HG02763 (cell line): ENCODE results near the gene C1QTNF1.

Source experiments
- ATAC-seq: cut with Tn5 transposase; IDR thresholded peaks from one replicate; pipeline ENCODE4 v1.9.1; 2021; ENCODE audit warnings: mild to moderate bottlenecking, moderate library complexity; ENCODE audit not compliant: unreplicated experiment

Gene C1QTNF1

GRCh38 chr17:79090443-79091225, 66.7 kb downstream of the C1QTNF1 start:
- ATAC-seq: no peak

GRCh38 chr17:79091226-79091670, 67.3 kb downstream of the C1QTNF1 start:
- ATAC-seq: no peak

GRCh38 chr17:79092567-79092966, 68.6 kb downstream of the C1QTNF1 start:
- no peak for ATAC-seq

GRCh38 chr17:79093270-79093669, 69.3 kb downstream of the C1QTNF1 start:
- no peak for ATAC-seq

- no peak for ATAC-seq
Observed at GRCh38 chr17:79094261-79094660, 70.3 kb downstream of the C1QTNF1 start.

- ATAC-seq: no peak
Observed at GRCh38 chr17:79095345-79096055, 71.5 kb downstream of the C1QTNF1 start.

- ATAC-seq: no peak
Observed at GRCh38 chr17:79096477-79096876, 72.5 kb downstream of the C1QTNF1 start.

- no peak for ATAC-seq
Observed at GRCh38 chr17:79097226-79098055, 73.5 kb downstream of the C1QTNF1 start.

GRCh38 chr17:79098282-79098867, 74.4 kb downstream of the C1QTNF1 start:
- ATAC-seq: no peak
